ENCODE measurements around the gene TMUB2.

Gene TMUB2

GRCh38 chr17:44203731-44204440, 17.1 kb downstream of the TMUB2 start:
- no peak overlapping the region for H3K4me3 ChIP-seq (ENCODE audit: control insufficient read depth, low read depth, low read length)
- peak; percentile 74 for TF ChIP-seq CTCF (IDR thresholded peaks at IDR 0.05; ENCODE audit: control insufficient read depth, insufficient read depth, low read depth, low read length, missing control alignments)
- DNase-seq (ENCODE audit: low read depth), result no peak

- no peak for TF ChIP-seq CTCF (IDR thresholded peaks at IDR 0.05; ENCODE audit: control insufficient read depth, insufficient read depth, low read depth, low read length, missing control alignments)
- no peak for DNase-seq (ENCODE audit: low read depth)
Observed at GRCh38 chr17:44204441-44204882, 17.7 kb downstream of the TMUB2 start.

GRCh38 chr17:44205962-44206824, 19.4 kb downstream of the TMUB2 start:
- TF ChIP-seq CTCF (IDR thresholded peaks at IDR 0.05; ENCODE audit: control insufficient read depth, insufficient read depth, low read depth, low read length, missing control alignments), result peak; percentile 28
- no peak for DNase-seq (ENCODE audit: low read depth)
- no peak overlapping the region for H3K4me3 ChIP-seq (ENCODE audit: control insufficient read depth, low read depth, low read length)

More at GRCh38 chr17:44204441-44204882, 17.7 kb downstream of the TMUB2 start:
- H3K4me3 ChIP-seq (ENCODE audit: control insufficient read depth, low read depth, low read length), result no peak overlapping the region

- no peak for DNase-seq (ENCODE audit: low read depth)
- no peak for TF ChIP-seq CTCF (IDR thresholded peaks at IDR 0.05; ENCODE audit: control insufficient read depth, insufficient read depth, low read depth, low read length, missing control alignments)
- H3K4me3 ChIP-seq (ENCODE audit: control insufficient read depth, low read depth, low read length), result no peak overlapping the region
Observed at GRCh38 chr17:44206825-44207155, 20.0 kb downstream of the TMUB2 start.

- no peak overlapping the region for H3K4me3 ChIP-seq (ENCODE audit: control insufficient read depth, low read depth, low read length)
- DNase-seq (ENCODE audit: low read depth), result no peak
- no peak for TF ChIP-seq CTCF (IDR thresholded peaks at IDR 0.05; ENCODE audit: control insufficient read depth, insufficient read depth, low read depth, low read length, missing control alignments)
Observed at GRCh38 chr17:44207319-44207718, 20.5 kb downstream of the TMUB2 start.

- no peak for TF ChIP-seq CTCF (IDR thresholded peaks at IDR 0.05; ENCODE audit: control insufficient read depth, insufficient read depth, low read depth, low read length, missing control alignments)
- H3K4me3 ChIP-seq (ENCODE audit: control insufficient read depth, low read depth, low read length), result no peak overlapping the region
- DNase-seq (ENCODE audit: low read depth), result no peak
Observed at GRCh38 chr17:44207743-44208142, 21.0 kb downstream of the TMUB2 start.
